Ovary (tissue), 3 donors: ENCODE data around the gene RGS4.

ENCODE experiments used
- CTCF ChIP-seq, 3 donors: fragments of 450-650 bp in 2 of 3; fragments of 200-600 bp in 1 of 3; IDR thresholded peaks; one replicate each; pipeline versions ENCODE4 v1.5.1 to v1.8.0; 2016 to 2022; ENCODE audit warnings: antibody characterized with exemption in 3 of 3, mild to moderate bottlenecking in 1 of 3
- EP300 ChIP-seq: sonication (generic); formaldehyde crosslinking; IDR thresholded peaks from one replicate; pipeline ENCODE4 v1.6.1; 2017; ENCODE audit warnings: antibody characterized with exemption
- POLR2A ChIP-seq: fragments of 450-650 bp; IDR thresholded peaks from one replicate; pipeline ENCODE4 v1.6.1; 2017; ENCODE audit warnings: antibody characterized with exemption, mild to moderate bottlenecking, moderate library complexity
- donor health status: DM: no; HTN: no; CAD: no.

- no peak for TF ChIP-seq CTCF (IDR thresholded peaks at IDR 0.05)
- TF ChIP-seq POLR2A = no peak
- TF ChIP-seq EP300 = no peak
These were observed 2.5 kb upstream of the RGS4 start for GRCh38 chr1:163066686-163067085.
